ENCODE measurements around the gene BLNK. TPM values are rescaled to one million over a fixed set of nuclear protein-coding genes. Genes with fewer than 3 reads are reported as not detected.

Gene BLNK
- total RNA-seq, 2 experiments from 2014 or later = not detected

GRCh38 chr10:96259150-96259549, 12.2 kb downstream of the BLNK start:
- intact Hi-C loops (cut with DNase I, micrococcal nuclease) = no loop called here
- Mint-ChIP-seq H3K9me3 (ENCODE audit: low read depth) (no peaks in the 10 kb centered on the region), H3K27me3 (no peaks in the 10 kb centered on the region), H3K4me1 (no peaks in the 10 kb centered on the region), H3K36me3 (ENCODE audit: low read depth) (no peaks in the 10 kb centered on the region), H3K27ac (no peak overlapping the region), H3K4me3 (no peak overlapping the region)
- no peak for DNase-seq
- ChIA-PET POLR2A (no interaction called here), CTCF (interaction anchor here (1.0 kb wide), 1 partner anchor 25 kb away, joined by 3 read pairs; no protein-coding TSS in a partner anchor)
- ATAC-seq = no peak

DNA sequence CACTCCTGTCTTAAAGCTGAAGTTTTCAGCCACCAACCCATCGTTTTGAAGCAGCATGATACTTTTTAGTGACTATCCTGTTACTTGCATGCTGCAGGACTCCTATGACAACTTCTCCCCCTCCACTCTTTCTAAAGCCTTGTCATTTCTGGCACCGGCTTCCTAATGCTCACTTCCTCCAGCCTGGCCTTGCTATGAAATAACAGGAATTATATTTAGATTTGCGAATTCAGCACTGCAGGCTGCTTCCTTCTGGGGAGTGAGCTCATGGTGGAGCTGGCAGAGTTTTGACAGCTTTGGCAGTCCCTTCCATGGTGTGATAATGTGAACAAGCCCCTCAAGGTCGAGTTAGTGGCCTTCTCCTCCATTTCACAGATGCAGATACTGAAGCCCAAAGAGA, 13.4 kb downstream of the BLNK start:
- H3K27ac Mint-ChIP-seq = no peak overlapping the region
- POLR2A ChIA-PET = no interaction called here
- H3K9me3 Mint-ChIP-seq (ENCODE audit: low read depth) = no peaks in the 10 kb centered on the region
- CTCF ChIA-PET = no interaction called here
- ATAC-seq (no peak), DNase-seq (no peak)
- no peaks in the 10 kb centered on the region for H3K36me3 Mint-ChIP-seq (ENCODE audit: low read depth)
- no peaks in the 10 kb centered on the region for H3K4me1 Mint-ChIP-seq
- no peaks in the 10 kb centered on the region for H3K27me3 Mint-ChIP-seq
- intact Hi-C loops (cut with DNase I, micrococcal nuclease) = no loop called here
- no peak overlapping the region for H3K4me3 Mint-ChIP-seq

DNA sequence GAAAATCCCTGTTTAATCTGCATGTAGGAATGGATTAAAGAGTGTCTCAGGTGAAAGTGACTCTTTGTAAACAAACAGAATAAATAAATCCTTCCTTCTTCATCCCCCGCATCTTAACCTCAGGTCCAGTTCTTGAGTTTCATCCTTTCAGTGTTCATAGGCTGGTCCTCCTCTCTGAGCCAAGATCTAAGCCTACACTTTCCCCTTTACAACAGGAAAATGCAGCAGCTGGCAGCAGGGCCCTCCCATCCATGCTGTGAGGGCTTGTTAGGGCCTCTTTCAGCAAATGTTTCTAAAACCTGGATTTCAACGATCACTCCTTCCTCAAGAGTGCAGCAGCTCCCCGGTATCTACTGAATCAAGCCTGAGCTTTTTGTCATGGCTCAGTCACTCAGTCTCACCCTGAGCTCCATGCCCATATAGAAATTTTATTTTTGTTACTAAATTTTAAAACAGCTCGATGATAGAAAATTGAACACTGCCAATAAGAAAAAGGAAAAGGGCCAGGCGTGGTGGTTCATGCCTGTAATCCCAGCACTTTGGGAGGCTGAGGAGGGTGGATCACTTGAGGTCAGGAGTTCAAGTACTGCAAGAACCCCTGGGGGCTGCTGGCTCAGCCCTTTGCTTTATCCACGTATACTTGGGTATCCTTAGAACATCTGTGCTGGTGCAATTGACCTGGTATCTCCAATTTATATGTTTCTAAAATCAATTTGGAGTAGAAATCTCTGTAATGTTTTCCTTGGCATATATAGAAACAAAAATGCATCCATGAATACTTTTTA, 15.6 kb downstream of the BLNK start:
- ChIA-PET CTCF (interaction anchor here (0.6 to 1.0 kb wide), 3 partner anchors 26 to 97 kb away, joined by 3 read pairs; no protein-coding TSS in a partner anchor), POLR2A (no interaction called here)
- DNase-seq = no peak
- Mint-ChIP-seq H3K4me1 (no peaks in the 10 kb centered on the region), H3K36me3 (ENCODE audit: low read depth) (no peaks in the 10 kb centered on the region), H3K27me3 (no peaks in the 10 kb centered on the region), H3K27ac (no peak overlapping the region), H3K9me3 (ENCODE audit: low read depth) (no peaks in the 10 kb centered on the region), H3K4me3 (no peak overlapping the region)
- intact Hi-C loops (cut with DNase I, micrococcal nuclease) = no loop called here
- no peak for ATAC-seq

DNA sequence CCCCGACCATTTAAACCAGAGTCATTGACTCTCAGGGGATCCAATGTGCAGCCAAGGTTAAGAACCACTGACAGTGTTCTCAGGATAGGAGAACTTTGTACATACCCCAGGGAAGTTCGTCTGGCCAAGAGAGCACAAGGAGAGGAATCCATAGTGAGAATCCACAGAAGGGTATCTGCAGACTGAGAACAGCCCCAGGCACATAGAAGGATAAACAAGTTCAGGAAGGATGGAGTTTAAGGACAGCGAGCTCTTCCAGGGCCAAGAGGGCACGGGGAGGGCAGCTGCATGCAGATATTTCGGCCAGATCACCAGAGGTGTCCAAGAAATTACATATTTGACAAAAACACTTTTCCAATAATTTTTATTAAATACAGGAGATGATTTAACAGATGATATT, 16.4 kb downstream of the BLNK start:
- Mint-ChIP-seq H3K4me1 (no peaks in the 10 kb centered on the region), H3K27ac (no peak overlapping the region), H3K9me3 (ENCODE audit: low read depth) (no peaks in the 10 kb centered on the region), H3K27me3 (no peaks in the 10 kb centered on the region), H3K36me3 (ENCODE audit: low read depth) (no peaks in the 10 kb centered on the region), H3K4me3 (no peak overlapping the region)
- DNase-seq (no peak), ATAC-seq (no peak)
- CTCF ChIA-PET = no interaction called here
- intact Hi-C loops (cut with DNase I, micrococcal nuclease) = no loop called here
- POLR2A ChIA-PET = no interaction called here

- CTCF ChIA-PET = no interaction called here
Measured at GRCh38 chr10:96252730-96253129, 18.6 kb downstream of the BLNK start.

GRCh38 chr10:96250349-96250748, 21.0 kb downstream of the BLNK start:
- no peaks in the 10 kb centered on the region for H3K4me1 Mint-ChIP-seq
- H3K4me3 Mint-ChIP-seq = no peak overlapping the region
- H3K27ac Mint-ChIP-seq = no peak overlapping the region
- ChIA-PET POLR2A (no interaction called here), CTCF (interaction anchor here (3.5 kb wide), 1 partner anchor 21 kb away, joined by 20 read pairs; no protein-coding TSS in a partner anchor)
- ATAC-seq (no peak), DNase-seq (no peak)
- intact Hi-C loops (cut with DNase I, micrococcal nuclease) = no loop called here
- H3K9me3 Mint-ChIP-seq (ENCODE audit: low read depth) = no peaks in the 10 kb centered on the region
- no peaks in the 10 kb centered on the region for H3K27me3 Mint-ChIP-seq
- H3K36me3 Mint-ChIP-seq (ENCODE audit: low read depth) = no peaks in the 10 kb centered on the region

More at GRCh38 chr10:96252730-96253129, 18.6 kb downstream of the BLNK start:
- Mint-ChIP-seq H3K27me3 (no peaks in the 10 kb centered on the region), H3K36me3 (ENCODE audit: low read depth) (no peaks in the 10 kb centered on the region), H3K9me3 (ENCODE audit: low read depth) (no peaks in the 10 kb centered on the region), H3K27ac (no peak overlapping the region), H3K4me1 (no peaks in the 10 kb centered on the region), H3K4me3 (no peak overlapping the region)
- POLR2A ChIA-PET = no interaction called here
- no peak for DNase-seq
- intact Hi-C loops (cut with DNase I, micrococcal nuclease) = no loop called here
- ATAC-seq = no peak

DNA sequence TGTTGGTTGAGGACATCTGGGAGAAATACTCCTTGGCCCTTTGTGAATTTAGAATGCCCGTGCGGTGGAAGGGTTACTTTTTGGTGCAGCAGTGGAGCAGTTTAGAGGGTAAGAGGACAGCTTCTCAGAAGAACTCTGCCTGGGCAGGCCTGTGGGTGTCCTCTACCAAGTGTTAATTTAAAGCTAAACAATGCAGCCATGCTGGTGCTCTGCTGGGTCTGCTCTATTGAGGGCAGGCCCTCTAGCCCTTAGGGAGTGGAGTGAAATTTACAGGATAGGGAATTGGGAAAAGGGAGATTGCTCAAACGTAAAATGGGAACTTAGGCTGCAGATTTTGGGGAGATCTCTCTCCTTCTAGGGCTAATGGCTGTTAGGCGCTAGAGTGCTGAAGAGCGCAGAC, 22.1 kb downstream of the BLNK start:
- Mint-ChIP-seq H3K9me3 (ENCODE audit: low read depth) (no peaks in the 10 kb centered on the region), H3K27me3 (no peaks in the 10 kb centered on the region), H3K4me3 (no peak overlapping the region), H3K27ac (no peak overlapping the region), H3K36me3 (ENCODE audit: low read depth) (no peaks in the 10 kb centered on the region), H3K4me1 (no peaks in the 10 kb centered on the region)
- ATAC-seq (no peak), DNase-seq (no peak)
- ChIA-PET POLR2A (no interaction called here), CTCF (interaction anchor here (0.6 to 3.5 kb wide), 2 partner anchors 20 to 407 kb away, joined by 3 to 20 read pairs; no protein-coding TSS in a partner anchor)
- intact Hi-C loops (cut with DNase I, micrococcal nuclease) = no loop called here

GRCh38 chr10:96244354-96244753, 27.0 kb downstream of the BLNK start:
- Mint-ChIP-seq H3K4me3 (no peak overlapping the region), H3K36me3 (ENCODE audit: low read depth) (no peaks in the 10 kb centered on the region), H3K4me1 (no peaks in the 10 kb centered on the region), H3K27me3 (peaks cover 2% of the 10 kb centered on the region), H3K27ac (no peak overlapping the region), H3K9me3 (ENCODE audit: low read depth) (no peaks in the 10 kb centered on the region)
- DNase-seq = no peak
- no peak for ATAC-seq
- intact Hi-C loops (cut with DNase I, micrococcal nuclease) = no loop called here
- ChIA-PET CTCF (interaction anchor here (0.7 kb wide), 1 partner anchor 15 kb away, joined by 3 read pairs; no protein-coding TSS in a partner anchor), POLR2A (interaction anchor here (0.6 kb wide), 1 partner anchor 136 kb away, joined by 3 read pairs; no protein-coding TSS in a partner anchor)

DNA sequence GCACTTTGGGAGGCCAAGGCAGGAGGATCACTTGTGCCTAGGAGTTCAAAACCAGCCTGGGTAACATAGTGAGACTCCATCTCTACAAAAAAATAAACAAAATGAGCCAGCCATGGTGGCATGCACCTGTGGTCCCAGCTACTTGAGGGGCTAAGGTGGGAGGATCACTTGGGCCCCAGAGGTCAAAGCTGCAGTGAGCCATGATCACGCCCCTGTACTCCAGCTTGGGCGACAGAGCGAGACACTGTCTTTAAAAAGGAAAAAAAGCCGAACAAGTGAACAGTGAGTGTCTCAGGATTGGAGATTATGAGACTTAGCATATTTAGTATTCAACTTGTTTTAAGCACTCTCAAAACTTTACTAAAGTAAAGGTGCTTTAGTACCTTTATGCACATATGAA, 28.1 kb downstream of the BLNK start:
- H3K27me3 Mint-ChIP-seq = peaks cover 2% of the 10 kb centered on the region
- no peaks in the 10 kb centered on the region for H3K4me1 Mint-ChIP-seq
- ATAC-seq (no peak), DNase-seq (no peak)
- intact Hi-C loops (cut with DNase I, micrococcal nuclease) = no loop called here
- no peaks in the 10 kb centered on the region for H3K36me3 Mint-ChIP-seq (ENCODE audit: low read depth)
- H3K27ac Mint-ChIP-seq = no peak overlapping the region
- H3K9me3 Mint-ChIP-seq (ENCODE audit: low read depth) = no peaks in the 10 kb centered on the region
- ChIA-PET CTCF (interaction anchor here (0.7 kb wide), 1 partner anchor 37 kb away, joined by 4 read pairs; no protein-coding TSS in a partner anchor), POLR2A (no interaction called here)
- no peak overlapping the region for H3K4me3 Mint-ChIP-seq

DNA sequence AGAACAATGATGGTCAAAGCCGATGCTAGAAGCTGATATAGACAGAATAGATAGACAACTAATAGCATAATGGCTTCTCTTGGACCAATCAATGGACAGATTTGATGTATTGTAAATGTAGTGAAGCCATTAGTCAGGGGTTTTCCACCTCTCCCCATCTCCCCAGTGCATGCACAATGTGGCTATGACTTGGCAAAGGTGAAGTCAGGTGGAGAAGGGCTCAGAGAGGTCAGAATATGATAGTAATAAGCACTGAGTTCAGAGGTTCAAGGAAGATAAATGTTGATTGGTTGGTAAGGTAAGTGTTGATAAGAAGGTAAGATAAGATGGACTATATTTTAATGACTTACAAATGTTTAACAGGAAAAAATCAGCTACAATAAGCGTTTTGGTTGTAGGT, 28.5 kb downstream of the BLNK start:
- no peak overlapping the region for H3K27ac Mint-ChIP-seq
- H3K27me3 Mint-ChIP-seq = peaks cover 2% of the 10 kb centered on the region
- ChIA-PET POLR2A (no interaction called here), CTCF (no interaction called here)
- no peak overlapping the region for H3K4me3 Mint-ChIP-seq
- DNase-seq = no peak
- H3K4me1 Mint-ChIP-seq = no peaks in the 10 kb centered on the region
- intact Hi-C loops (cut with DNase I, micrococcal nuclease) = no loop called here
- no peak for ATAC-seq
- no peaks in the 10 kb centered on the region for H3K9me3 Mint-ChIP-seq (ENCODE audit: low read depth)
- no peaks in the 10 kb centered on the region for H3K36me3 Mint-ChIP-seq (ENCODE audit: low read depth)

DNA sequence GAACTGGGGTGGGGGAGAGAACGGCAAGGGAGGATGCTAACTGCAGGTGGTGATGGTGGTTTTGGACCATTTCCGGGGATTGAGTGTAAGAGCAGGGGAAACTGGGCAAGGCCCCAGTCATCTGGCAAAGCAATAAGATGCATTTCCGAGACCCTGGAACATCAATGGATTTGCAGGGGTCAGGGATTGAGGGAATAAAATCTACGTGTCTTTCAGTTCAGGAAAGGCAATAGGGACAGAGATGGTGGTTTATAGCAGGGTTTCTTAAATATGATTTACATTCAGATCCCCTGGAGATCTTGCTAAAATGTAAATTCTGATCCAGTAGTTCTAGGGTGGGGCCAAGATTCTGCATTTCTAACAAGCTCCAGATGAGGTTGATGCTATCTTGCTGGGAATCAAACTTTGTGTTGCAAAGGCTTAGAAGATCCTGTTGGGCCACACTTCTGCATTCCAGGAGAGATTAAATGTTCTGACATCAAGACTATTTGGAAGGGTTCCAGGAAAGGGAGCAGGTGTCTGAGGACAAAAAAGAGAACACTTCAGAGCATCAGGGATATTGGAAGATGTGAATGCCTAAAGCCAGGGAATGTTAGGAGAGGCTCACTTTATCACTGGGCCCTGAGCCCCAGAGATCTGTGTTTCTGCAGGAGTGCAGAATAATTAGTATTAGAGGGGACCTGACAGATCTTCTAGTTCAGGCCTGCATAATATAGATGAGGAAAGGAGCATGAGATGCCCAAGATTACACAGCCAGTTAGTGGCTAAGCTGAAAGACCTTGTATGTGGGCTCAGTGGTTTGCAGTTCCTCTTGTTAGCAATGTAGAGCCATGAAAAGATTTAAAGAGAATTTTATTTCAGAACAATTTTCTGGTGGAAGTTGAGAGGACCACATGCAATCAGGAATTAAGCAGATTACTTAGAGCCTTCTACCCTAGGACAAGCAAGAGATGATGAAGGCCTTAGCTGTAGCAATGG, 32.4 kb downstream of the BLNK start:
- POLR2A ChIA-PET = no interaction called here
- H3K27me3 Mint-ChIP-seq = peaks cover 2% of the 10 kb centered on the region

More for the DNA sequence above, 32.4 kb downstream of the BLNK start:
- Mint-ChIP-seq H3K36me3 (ENCODE audit: low read depth) (no peaks in the 10 kb centered on the region), H3K4me3 (no peak overlapping the region), H3K4me1 (no peaks in the 10 kb centered on the region), H3K9me3 (ENCODE audit: low read depth) (no peaks in the 10 kb centered on the region), H3K27ac (no peak overlapping the region)
- CTCF ChIA-PET = interaction anchor here (0.5 to 4.6 kb wide), 3 partner anchors 9 to 868 kb away, joined by 3 to 25 read pairs (median 3); no protein-coding TSS in a partner anchor
- ATAC-seq = no peak
- no peak for DNase-seq
- intact Hi-C loops (cut with DNase I, micrococcal nuclease) = no loop called here
